K562 (cell line): ENCODE results near the gene TMPRSS5. TPM values are rescaled to one million over a fixed set of nuclear protein-coding genes. Genes with fewer than 3 reads are reported as not detected.
A peak's percentile ranks its signal among the peaks of the same experiment; 100 is the strongest.

ENCODE experiments used
- ATAC-seq: fragments of 200-7000 bp; cut with Tn5 transposase; 3 replicates; pipeline ENCODE4 v1.9.1; 2020; ENCODE audit warnings: moderate library complexity
- BruUV-seq: library from RNA; stranded (reverse); fragments of 400-500 nt; replicated peaks from 2 replicates; lab custom pipeline; 2021; lab: Mats Ljungman, UMichigan
- CTCF ChIA-PET: fragments of 300-600 bp; formaldehyde crosslinking; extraction: SDS; loops from one replicate; lab custom pipeline; 2021; ENCODE audit warnings: low intra/inter-chr PET ratio; lab: Yijun Ruan, JAX
- POLR2A ChIA-PET: fragments of 300-600, 350-650 bp; sonication (Branson Sonifier 250); formaldehyde crosslinking; extraction: SDS; loops from one replicate; lab custom pipeline; 2021; ENCODE audit warnings: antibody characterized with exemption, inconsistent platforms; lab: Yijun Ruan, JAX
- DNase-seq, 4 experiments: peaks; one replicate each; pipeline versions ENCODE4 v3.0.0 to v3.0.0-alpha.2; 2011 to 2018; ENCODE audit warnings: low spot score in 3 of 4, mixed read lengths in 3 of 4; ENCODE audit errors: extremely low read depth in 1 of 4
- FAIRE-seq: peaks from 2 replicates; lab custom pipeline; 2011; peaks lifted over from hg19 to GRCh38; lab: Jason Lieb, UNC
- H2AFZ ChIP-seq: 2 replicates; pipeline ENCODE4 v1.6.0; 2011; ENCODE audit warnings: low read depth, low read length, control low read depth, inconsistent platforms
- H3K27ac ChIP-seq: fragments of 200-600 bp; 3 replicates; pipeline ENCODE4 v1.8.0; 2011; ENCODE audit warnings: low read depth, mild to moderate bottlenecking, control low read depth, inconsistent platforms, low read length, moderate library complexity, mixed read lengths; ENCODE audit errors: extremely low read depth
- H3K27me3 ChIP-seq, 2 experiments: fragments of 300-600 bp in 1 of 2; 2 replicates in 1 of 2; 3 replicates in 1 of 2; pipeline versions ENCODE4 v1.6.0 to v1.8.0; 2011; ENCODE audit warnings: inconsistent platforms in 2 of 2, low read length in 2 of 2, mild to moderate bottlenecking in 1 of 2, mixed read lengths in 1 of 2, moderate library complexity in 1 of 2; ENCODE audit not compliant: control insufficient read depth in 2 of 2, insufficient read depth in 2 of 2
- H3K36me3 ChIP-seq: fragments of 300-600 bp; 3 replicates; pipeline ENCODE4 v1.8.0; 2011; ENCODE audit warnings: mild to moderate bottlenecking, low read length, inconsistent platforms; ENCODE audit not compliant: control insufficient read depth, insufficient read depth
- H3K4me1 ChIP-seq, 2 experiments: fragments of 200-600 bp in 1 of 2; replicated peaks in 1 of 2; 2 replicates in 1 of 2; 3 replicates in 1 of 2; pipeline versions ENCODE4 v1.5.1 to v1.8.0; 2011; ENCODE audit warnings: inconsistent platforms in 2 of 2, low read length in 2 of 2, mild to moderate bottlenecking in 1 of 2, mixed read lengths in 1 of 2, moderate library complexity in 1 of 2; ENCODE audit not compliant: control insufficient read depth in 2 of 2, insufficient read depth in 2 of 2
- H3K4me2 ChIP-seq: 2 replicates; pipeline ENCODE4 v1.6.1; 2011; ENCODE audit warnings: low read length, control low read depth, inconsistent platforms, mixed read lengths; ENCODE audit not compliant: insufficient read depth
- H3K4me3 ChIP-seq: fragments of 200-600 bp; sonication (generic), shearing (Covaris generic); 2 replicates; pipeline ENCODE4 v1.5.1; 2016; ENCODE audit warnings: control low read depth, inconsistent platforms
- H3K79me2 ChIP-seq: fragments of 200-600 bp; 3 replicates; pipeline ENCODE4 v1.8.0; 2011; ENCODE audit warnings: low read length, inconsistent platforms; ENCODE audit not compliant: control insufficient read depth, insufficient read depth
- H3K9ac ChIP-seq, 2 experiments: 2 replicates each; pipeline versions ENCODE4 v1.6.0 to v1.6.1; 2011; ENCODE audit warnings: low read depth in 2 of 2, low read length in 2 of 2, control low read depth in 1 of 2, inconsistent platforms in 1 of 2, mild to moderate bottlenecking in 1 of 2, mixed read lengths in 1 of 2; ENCODE audit not compliant: insufficient read depth in 1 of 2
- H3K9me1 ChIP-seq: one replicate; pipeline ENCODE4 v1.6.0; 2011; ENCODE audit warnings: inconsistent platforms, mild to moderate bottlenecking, low read length, moderate library complexity; ENCODE audit not compliant: control insufficient read depth, insufficient read depth
- H3K9me3 ChIP-seq: replicated peaks from 2 replicates; pipeline ENCODE4 v1.5.1; 2011; ENCODE audit warnings: low read depth, low read length, inconsistent platforms; ENCODE audit not compliant: control insufficient read depth, insufficient read depth
- H4K20me1 ChIP-seq: replicated peaks from 2 replicates; pipeline ENCODE4 v1.6.1; 2011; ENCODE audit warnings: low read length, inconsistent platforms, mixed read lengths; ENCODE audit not compliant: control insufficient read depth, insufficient read depth
- BRD4 ChIP-seq: fragments of 200-600 bp; sonication (generic); IDR thresholded peaks from 2 replicates; pipeline ENCODE4 v1.6.1; 2017; ENCODE audit warnings: inconsistent platforms
- CEBPG ChIP-seq, 3 experiments: fragments of 200-800 bp in 1 of 3; sonication (Bioruptor generic) in 1 of 3; sonication (generic) in 1 of 3; formaldehyde crosslinking in 1 of 3; IDR thresholded peaks in 2 of 3; conservative IDR thresholded peaks in 1 of 3; 2 replicates each; pipeline versions ENCODE4 v1.6.1 to v1.8.0; 2016 to 2022; ENCODE audit warnings: missing compliant biosample characterization in 2 of 3, missing genetic modification characterization in 2 of 3, mild to moderate bottlenecking in 1 of 3, missing genetic modification reagents in 1 of 3
- HNRNPK ChIP-seq: fragments of 200-400 bp; formaldehyde crosslinking; IDR thresholded peaks from one replicate; pipeline ENCODE4 v1.6.1; 2018; ENCODE audit warnings: mild to moderate bottlenecking, low read depth, low read length; ENCODE audit not compliant: poor library complexity, severe bottlenecking
- KAT2B ChIP-seq: IDR thresholded peaks from one replicate; pipeline ENCODE4 v1.6.1; 2012; ENCODE audit warnings: low read depth, mild to moderate bottlenecking, control low read depth, inconsistent platforms, low read length, moderate library complexity
- REST ChIP-seq, 2 experiments: fragments of 450-650 bp; formaldehyde crosslinking in 1 of 2; IDR thresholded peaks; 2 replicates each; pipeline versions ENCODE4 v1.4.0 to v1.6.1; 2014 to 2020; ENCODE audit warnings: mild to moderate bottlenecking in 2 of 2, borderline replicate concordance in 1 of 2, low read depth in 1 of 2
- SMAD4 ChIP-seq: fragments of 250-450 bp; sonication (Bioruptor Pico); conservative IDR thresholded peaks from 2 replicates; pipeline ENCODE4 v1.8.0; 2021; ENCODE audit warnings: inconsistent platforms, mild to moderate bottlenecking, moderate library complexity
- THAP7 ChIP-seq: fragments of 250-450 bp; sonication (Bioruptor Pico); IDR thresholded peaks from 2 replicates; pipeline ENCODE4 v1.5.0; 2021
- WGBS: fragments of 100-300 bp; shearing (Covaris generic); methylation state at CpG from one replicate; pipeline ENCODE4 v1.1.6; 2016; ENCODE audit warnings: low coverage, mixed read lengths; ENCODE audit not compliant: insufficient coverage; ENCODE audit errors: missing lambda C conversion rate; 5-methylcytosine and 5-hydroxymethylcytosine counted together
- in situ Hi-C: fragments of 300-500 bp; cut with MboI; formaldehyde crosslinking; loops from 4 replicates; pipeline ENCODE4 v1.15.0; 2018; ENCODE audit warnings: inconsistent platforms, mixed read lengths
- intact Hi-C: fragments of 100-400 bp; cut with micrococcal nuclease; formaldehyde crosslinking; loops from 2 replicates; pipeline ENCODE4 v1.14.2; 2022
- polyA plus RNA-seq, 8 experiments: library from polyadenylated mRNA; depleted of rRNA in 4 of 8; stranded (reverse) in 5 of 8; unstranded in 3 of 8; fragments of >200 nt; fragmentation: Nextera tagmentation in 2 of 8; fragmentation: Illumina TruSeq in 1 of 8; extraction: Ambion mirVana in 2 of 8; extraction: Trizol in 1 of 8; gene quantifications; 2 replicates each; pipeline versions ENCODE4 v1.2.1 to v1.2.3, GENCODE V29; 2011 to 2014; ENCODE audit warnings: inconsistent platforms in 1 of 8, missing spikeins in 1 of 8
- total RNA-seq, 7 experiments: library from RNA; depleted of rRNA in 6 of 7; stranded (reverse); fragments of >200 nt in 6 of 7; fragmentation: Illumina TruSeq in 2 of 7; extraction: Trizol in 2 of 7; gene quantifications; 2 replicates each; pipeline versions ENCODE4 v1.2.1 to v1.2.3, GENCODE V29; 2011 to 2021; ENCODE audit warnings: low replicate concordance in 1 of 7

Gene TMPRSS5
- total and polyA plus RNA-seq, 9 of the 15 experiments (the other 6 are each of a cell fraction or from before 2014, with no cell fraction given), result 0.07 to 0.49 (median 0.17) TPM; not detected in 1

DNA sequence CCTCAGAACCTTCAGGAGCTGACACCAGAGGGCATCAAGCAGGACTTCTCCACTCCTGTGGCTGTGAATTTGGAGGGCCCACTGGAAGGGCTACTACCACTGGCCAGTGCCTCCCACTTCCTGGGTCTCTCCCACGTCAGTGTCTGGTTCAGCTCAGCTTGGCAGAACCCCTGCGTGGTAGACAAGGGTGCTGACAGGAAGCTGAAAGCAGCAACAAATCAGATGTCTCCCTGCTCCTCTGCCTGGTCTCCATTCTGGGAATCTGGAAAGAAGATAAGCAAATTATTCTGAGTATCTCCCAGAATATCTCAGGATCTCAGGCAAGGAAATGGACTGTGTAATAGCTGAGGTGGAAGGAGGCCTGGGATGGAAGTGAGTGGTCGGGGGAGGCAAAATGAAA, 61.5 kb downstream of the TMPRSS5 start (continued):
- TF ChIP-seq CEBPG (CRISPR knock-in tag; IDR thresholded peaks at IDR 0.05) (no peak), CEBPG (tag; conservative IDR thresholded peaks at IDR 0.05 in 1 of 2, IDR thresholded peaks at IDR 0.05 in 1 of 2) (no peak), SMAD4 (CRISPR knock-in tag) (peak; percentile 65; the same call in 1 of the 2 replicates)

- in situ Hi-C loops, result no loop called here
- H3K27me3 ChIP-seq, result no peaks in the 10 kb centered on the region
Measured at GRCh38 chr11:113643701-113644100, 62.4 kb downstream of the TMPRSS5 start.

More at GRCh38 chr11:113643701-113644100, 62.4 kb downstream of the TMPRSS5 start:
- DNase-seq (no peak), FAIRE-seq (no peak), ATAC-seq (no peak)
- TF ChIP-seq HNRNPK (no peak), THAP7 (CRISPR knock-in tag) (no peak), BRD4 (no peak), REST (IDR thresholded peaks at IDR 0.05; ENCODE audit: borderline replicate concordance) (peak; percentile 26; the same call in 1 of the 2 replicates), REST (CRISPR knock-in tag; IDR thresholded peaks at IDR 0.05; ENCODE audit: low read depth) (no peak), KAT2B (no peak)
- ChIA-PET POLR2A (interaction anchor here (1.1 to 1.5 kb wide), 3 partner anchors 9 to 45 kb away, joined by 3 to 5 read pairs (median 3); no protein-coding TSS in a partner anchor), CTCF (no interaction called here)
- no peak overlapping the region for H3K9ac ChIP-seq
- H3K79me2 ChIP-seq, result no peaks in the 10 kb centered on the region
- H3K4me2 ChIP-seq, result no peak overlapping the region
- no peak overlapping the region for H3K4me3 ChIP-seq
- H3K4me1 ChIP-seq, result peaks cover 5 to 17% of the 10 kb centered on the region in 2 experiments; a peak in 4 of 5 replicates
- no TSS peak for BruUV-seq
- WGBS, result 78% methylated on average over 5 of the region's 5 CpGs
- no peaks in the 10 kb centered on the region for H4K20me1 ChIP-seq
- intact Hi-C loops, result no loop called here
- H2AFZ ChIP-seq, result no peak overlapping the region
- H3K36me3 ChIP-seq, result no peaks in the 10 kb centered on the region
- H3K9me1 ChIP-seq, result no peaks in the 10 kb centered on the region
- no peaks in the 10 kb centered on the region for H3K9me3 ChIP-seq
- no peak overlapping the region; the same call in 2 of the 3 replicates for H3K27ac ChIP-seq
